ENCODE data around the gene NUDT22.

- no peak for TF ChIP-seq EZH2 (IDR thresholded peaks at IDR 0.05; ENCODE audit: low read length)
- TF ChIP-seq CTCF (optimal IDR thresholded peaks at IDR 0.05 in 1 of 3, IDR thresholded peaks at IDR 0.05 in 1 of 3, conservative IDR thresholded peaks at IDR 0.05 in 1 of 3; ENCODE audit: extremely low read depth in 1 of 3, insufficient read depth in 2 of 3, low read length in 3 of 3), result no peak
Measured at GRCh38 chr11:64222651-64223000, 3.4 kb upstream of the NUDT22 start.
